VCaP (cell line): Measurements from ENCODE around the gene HTR4.

Experiments
- H3K27ac ChIP-seq: fragments of 450-650 bp; 2 replicates; pipeline ENCODE4 v1.5.1; 2017
- TF ChIP-seq, protein P1 (sequence below): fragments of 450-650 bp; conservative IDR thresholded peaks from 2 replicates; pipeline ENCODE4 v1.5.1; 2017; ENCODE audit warnings: mild to moderate bottlenecking, moderate library complexity

HTR4 gene

DNA sequence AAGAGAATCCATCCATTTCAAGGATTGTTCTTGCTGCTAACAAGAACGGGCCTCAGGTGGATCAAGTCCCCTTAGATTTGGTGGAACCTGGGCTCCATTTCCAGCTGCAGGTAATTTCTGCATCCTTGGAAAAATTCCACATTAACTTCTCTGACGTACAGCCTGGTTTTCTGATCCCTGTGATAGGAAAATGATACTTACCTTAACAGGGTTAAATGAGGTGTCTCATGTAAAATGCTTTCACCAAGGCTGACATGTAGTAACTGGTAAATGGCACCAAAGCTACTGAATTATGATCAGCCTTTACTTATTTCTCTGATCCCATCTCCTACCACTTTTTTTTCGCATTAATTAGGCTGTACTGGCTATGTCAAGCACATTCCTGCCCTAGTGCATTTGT is 176.9 kb downstream of the HTR4 start:
- TF ChIP-seq, protein P1, sequence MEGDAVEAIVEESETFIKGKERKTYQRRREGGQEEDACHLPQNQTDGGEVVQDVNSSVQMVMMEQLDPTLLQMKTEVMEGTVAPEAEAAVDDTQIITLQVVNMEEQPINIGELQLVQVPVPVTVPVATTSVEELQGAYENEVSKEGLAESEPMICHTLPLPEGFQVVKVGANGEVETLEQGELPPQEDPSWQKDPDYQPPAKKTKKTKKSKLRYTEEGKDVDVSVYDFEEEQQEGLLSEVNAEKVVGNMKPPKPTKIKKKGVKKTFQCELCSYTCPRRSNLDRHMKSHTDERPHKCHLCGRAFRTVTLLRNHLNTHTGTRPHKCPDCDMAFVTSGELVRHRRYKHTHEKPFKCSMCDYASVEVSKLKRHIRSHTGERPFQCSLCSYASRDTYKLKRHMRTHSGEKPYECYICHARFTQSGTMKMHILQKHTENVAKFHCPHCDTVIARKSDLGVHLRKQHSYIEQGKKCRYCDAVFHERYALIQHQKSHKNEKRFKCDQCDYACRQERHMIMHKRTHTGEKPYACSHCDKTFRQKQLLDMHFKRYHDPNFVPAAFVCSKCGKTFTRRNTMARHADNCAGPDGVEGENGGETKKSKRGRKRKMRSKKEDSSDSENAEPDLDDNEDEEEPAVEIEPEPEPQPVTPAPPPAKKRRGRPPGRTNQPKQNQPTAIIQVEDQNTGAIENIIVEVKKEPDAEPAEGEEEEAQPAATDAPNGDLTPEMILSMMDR = no peak

DNA sequence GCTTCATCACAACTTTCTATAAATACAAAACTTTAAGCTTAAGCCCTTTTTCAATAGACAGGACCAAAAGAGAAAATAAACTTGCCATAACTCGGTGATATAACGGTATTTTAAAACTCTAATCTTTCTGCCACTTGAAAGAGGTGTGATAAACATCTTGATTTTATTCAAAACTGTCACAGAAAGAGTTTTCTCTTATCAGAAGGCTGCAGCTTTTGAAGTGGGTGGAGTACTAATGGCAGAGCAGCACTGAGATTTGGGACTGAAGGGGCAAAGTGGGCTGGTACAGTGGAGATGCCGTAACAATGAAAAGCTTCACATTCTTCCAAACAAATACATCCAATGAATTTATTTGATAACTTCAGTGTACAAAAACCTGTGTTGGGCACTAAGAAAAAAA is 178.0 kb downstream of the HTR4 start:
- no peak overlapping the region for H3K27ac ChIP-seq
- TF ChIP-seq, protein P1 = no peak

More for the DNA sequence above, 176.9 kb downstream of the HTR4 start:
- H3K27ac ChIP-seq = no peak overlapping the region

DNA sequence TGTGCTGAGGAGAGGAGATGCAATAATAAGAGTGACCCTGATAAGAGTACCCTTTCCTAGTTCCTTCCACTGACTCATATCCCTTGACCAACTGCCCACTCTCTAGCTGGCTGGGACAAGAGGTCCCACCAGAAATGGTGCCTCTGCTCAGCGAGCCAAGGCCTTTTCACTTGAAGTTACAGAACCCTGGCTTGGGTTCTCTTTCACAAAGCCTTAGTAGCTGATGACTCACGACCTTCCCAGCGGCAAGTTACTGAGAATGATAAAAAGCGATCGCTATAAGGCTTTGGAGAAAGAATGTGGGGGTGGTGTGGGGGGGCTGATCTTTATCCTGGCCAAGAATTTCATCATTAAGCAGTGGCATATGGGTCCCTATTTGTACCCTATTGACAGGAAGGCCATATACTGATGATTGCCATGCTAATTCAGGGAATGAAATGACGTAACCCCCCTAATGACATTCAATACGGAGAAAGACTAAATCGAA is 180.3 kb downstream of the HTR4 start:
- no peak overlapping the region for H3K27ac ChIP-seq
- TF ChIP-seq, protein P1 = no peak

DNA sequence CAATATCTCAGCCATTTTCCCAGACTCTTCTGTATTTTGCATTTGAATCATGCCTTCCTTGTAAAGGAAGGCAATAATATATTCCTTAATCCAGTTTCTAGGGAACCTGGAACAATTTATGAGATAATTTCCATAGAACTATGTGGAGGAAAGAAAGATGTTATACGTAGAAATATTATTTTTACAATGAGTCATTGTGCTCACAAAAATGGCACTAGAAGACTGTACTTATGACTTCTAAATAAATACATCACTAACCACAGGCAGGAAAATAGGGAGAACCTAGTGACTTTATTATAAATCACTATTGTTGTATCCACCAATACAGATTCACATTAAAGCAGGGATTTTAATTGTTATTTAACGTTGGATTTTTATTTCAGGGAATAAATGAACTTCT is 182.9 kb downstream of the HTR4 start:
- TF ChIP-seq, protein P1 = no peak
- H3K27ac ChIP-seq = no peak overlapping the region

DNA sequence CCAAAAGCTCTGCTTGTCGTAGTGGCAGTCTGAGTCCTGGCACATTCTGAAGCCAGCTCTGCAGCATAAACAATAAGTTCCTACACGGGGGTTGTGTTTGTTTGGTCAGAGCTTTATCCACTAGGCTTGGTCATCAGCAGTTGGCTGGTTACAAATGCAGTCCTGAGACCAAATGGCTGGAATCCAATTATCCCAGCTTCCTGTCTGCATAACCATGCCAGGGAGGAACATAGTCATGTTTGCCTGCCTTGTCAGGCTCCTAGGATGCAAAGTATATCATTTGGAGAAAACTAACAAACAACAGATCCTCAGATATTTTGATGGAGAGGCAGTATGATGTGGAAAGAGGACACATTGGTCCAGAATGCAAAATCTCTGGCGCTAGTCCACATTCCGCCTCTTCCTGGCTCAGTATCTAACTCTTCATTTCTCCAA is 184.8 kb downstream of the HTR4 start:
- peak overlapping the region; percentile 33 for H3K27ac ChIP-seq
- TF ChIP-seq, protein P1 = no peak

DNA sequence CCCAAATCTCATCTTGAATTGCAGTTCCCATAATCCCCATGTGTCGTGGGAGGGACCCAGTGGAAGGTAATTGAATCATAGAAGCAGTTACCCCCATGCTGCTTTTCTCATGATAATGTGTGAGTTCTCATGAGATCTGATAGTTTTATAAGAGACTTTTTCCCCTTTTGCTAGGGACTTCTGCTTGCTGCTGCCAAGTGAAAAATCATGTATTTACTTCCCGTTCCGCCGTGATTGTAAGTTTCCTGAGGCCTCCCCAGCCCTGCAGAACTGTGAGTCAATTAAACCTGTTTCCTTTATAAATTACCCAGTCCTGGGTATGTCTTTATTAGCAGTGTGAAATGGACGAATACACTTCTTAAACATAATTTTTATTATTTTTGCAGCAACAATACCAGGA is 185.6 kb downstream of the HTR4 start:
- peak overlapping the region; percentile 33 for H3K27ac ChIP-seq

DNA sequence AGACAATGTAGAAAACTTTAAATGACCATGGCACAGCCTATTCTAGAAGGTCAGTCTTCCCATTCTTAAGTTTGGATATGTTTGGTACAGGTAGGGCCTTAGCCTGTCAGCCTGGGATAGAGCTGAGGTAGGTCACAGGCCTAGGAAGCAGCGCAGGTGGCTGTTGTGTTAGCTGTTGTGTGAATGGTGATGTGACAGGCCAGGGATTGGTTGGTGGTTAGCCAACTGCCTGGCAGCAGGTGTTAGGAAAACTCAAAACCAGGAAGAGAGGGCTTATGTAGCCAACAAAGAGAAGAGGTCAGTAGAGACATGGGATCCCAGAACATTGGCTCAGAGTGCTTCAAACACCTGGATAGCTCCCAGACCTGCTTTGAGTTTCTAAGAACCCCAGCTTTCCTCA is 186.4 kb downstream of the HTR4 start:
- TF ChIP-seq, protein P1 = no peak
- H3K27ac ChIP-seq = peak overlapping the region; percentile 33

DNA sequence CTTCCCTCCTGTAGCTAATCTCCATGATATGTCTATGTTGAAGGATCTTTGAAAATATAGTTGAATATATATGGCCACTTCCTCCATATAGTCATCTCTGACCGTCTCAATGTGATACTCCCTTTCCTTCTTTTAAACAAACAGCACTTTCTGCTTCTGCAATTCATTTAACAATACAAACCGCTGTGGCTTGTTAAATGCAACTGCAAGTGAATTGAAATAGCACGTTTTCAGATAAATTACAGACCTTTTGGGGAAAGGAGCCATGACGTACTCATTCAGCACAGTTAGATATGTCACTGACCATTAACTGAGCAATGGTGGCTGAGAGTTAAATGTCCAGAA is 188.1 kb downstream of the HTR4 start:
- no peak overlapping the region for H3K27ac ChIP-seq
- TF ChIP-seq, protein P1 = no peak
